Measurements from ENCODE around the gene KRT80. TPM values are rescaled to one million over a fixed set of nuclear protein-coding genes. Genes with fewer than 3 reads are reported as not detected.

Gene KRT80
- total RNA-seq, 4 donors from 2014 or later, result 0.34 to 1.6 TPM; not detected in 2

GRCh38 chr12:52141306-52141705 is 50.5 kb downstream of the KRT80 start:
- Histone ChIP-seq H3K4me1 (peaks cover 0 to 27% of the 10 kb centered on the region in 2 donors), H3K9me3 (no peaks in the 10 kb centered on the region), H3K27ac (no peak overlapping the region), H3K27me3 (no peaks in the 10 kb centered on the region), H3K36me3 (no peaks in the 10 kb centered on the region), H3K4me3 (replicated peaks in 1 of 3) (no peak overlapping the region)
- 88 to 93% methylated on average over 4 of the region's 4 CpGs for WGBS, 2 donors
- no peak for TF ChIP-seq POLR2A (IDR thresholded peaks at IDR 0.05)
- TF ChIP-seq, protein P1, sequence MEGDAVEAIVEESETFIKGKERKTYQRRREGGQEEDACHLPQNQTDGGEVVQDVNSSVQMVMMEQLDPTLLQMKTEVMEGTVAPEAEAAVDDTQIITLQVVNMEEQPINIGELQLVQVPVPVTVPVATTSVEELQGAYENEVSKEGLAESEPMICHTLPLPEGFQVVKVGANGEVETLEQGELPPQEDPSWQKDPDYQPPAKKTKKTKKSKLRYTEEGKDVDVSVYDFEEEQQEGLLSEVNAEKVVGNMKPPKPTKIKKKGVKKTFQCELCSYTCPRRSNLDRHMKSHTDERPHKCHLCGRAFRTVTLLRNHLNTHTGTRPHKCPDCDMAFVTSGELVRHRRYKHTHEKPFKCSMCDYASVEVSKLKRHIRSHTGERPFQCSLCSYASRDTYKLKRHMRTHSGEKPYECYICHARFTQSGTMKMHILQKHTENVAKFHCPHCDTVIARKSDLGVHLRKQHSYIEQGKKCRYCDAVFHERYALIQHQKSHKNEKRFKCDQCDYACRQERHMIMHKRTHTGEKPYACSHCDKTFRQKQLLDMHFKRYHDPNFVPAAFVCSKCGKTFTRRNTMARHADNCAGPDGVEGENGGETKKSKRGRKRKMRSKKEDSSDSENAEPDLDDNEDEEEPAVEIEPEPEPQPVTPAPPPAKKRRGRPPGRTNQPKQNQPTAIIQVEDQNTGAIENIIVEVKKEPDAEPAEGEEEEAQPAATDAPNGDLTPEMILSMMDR (IDR thresholded peaks at IDR 0.05), result no peak
- intact Hi-C loops (cut with DNase I), result loop anchor here (5.0 kb wide), 1 partner anchor 841 kb away; no protein-coding TSS in a partner anchor
- no peak for DNase-seq

DNA sequence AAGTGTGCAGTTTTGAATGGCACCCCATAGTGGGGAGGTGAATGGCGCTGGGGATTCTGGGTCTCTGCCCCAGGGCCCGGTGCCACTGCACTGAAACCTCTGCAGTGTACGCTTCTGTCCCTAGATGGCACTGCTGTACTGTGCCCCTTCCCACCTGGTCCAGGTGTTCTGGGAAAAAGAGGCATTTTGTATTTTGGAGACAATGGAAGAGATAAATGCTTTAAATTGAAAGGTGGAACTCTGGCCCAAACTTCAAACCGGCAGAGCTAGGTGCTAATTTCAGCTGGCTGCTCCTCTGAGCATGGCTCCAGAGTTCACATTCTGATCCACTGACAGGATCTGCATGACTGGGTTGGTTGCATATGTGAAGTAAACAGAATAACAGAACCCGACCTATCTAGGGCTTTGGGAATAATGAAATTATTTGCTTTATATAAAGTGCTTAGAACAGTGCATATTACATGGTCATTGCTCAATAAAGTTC is 52.2 kb downstream of the KRT80 start:
- peaks cover 0 to 18% of the 10 kb centered on the region in 2 donors for H3K4me1 ChIP-seq
- 13 to 19% methylated on average over 5 of the region's 5 CpGs for WGBS, 2 donors
- no peaks in the 10 kb centered on the region for H3K9me3 ChIP-seq
- H3K36me3 ChIP-seq, result no peaks in the 10 kb centered on the region
- no peak for TF ChIP-seq POLR2A (IDR thresholded peaks at IDR 0.05)
- TF ChIP-seq, protein P1 (IDR thresholded peaks at IDR 0.05), result peak in 5 of 6 experiments; percentile 43 to 90 (median 84)
- no peaks in the 10 kb centered on the region for H3K27me3 ChIP-seq
- intact Hi-C loops (cut with DNase I), result loop anchor here (5.0 kb wide), 1 partner anchor 843 kb away; no protein-coding TSS in a partner anchor
- H3K4me3 ChIP-seq (replicated peaks in 1 of 3), result no peak overlapping the region
- DNase-seq, result peak; percentile 70 to 76
- H3K27ac ChIP-seq, result no peak overlapping the region

DNA sequence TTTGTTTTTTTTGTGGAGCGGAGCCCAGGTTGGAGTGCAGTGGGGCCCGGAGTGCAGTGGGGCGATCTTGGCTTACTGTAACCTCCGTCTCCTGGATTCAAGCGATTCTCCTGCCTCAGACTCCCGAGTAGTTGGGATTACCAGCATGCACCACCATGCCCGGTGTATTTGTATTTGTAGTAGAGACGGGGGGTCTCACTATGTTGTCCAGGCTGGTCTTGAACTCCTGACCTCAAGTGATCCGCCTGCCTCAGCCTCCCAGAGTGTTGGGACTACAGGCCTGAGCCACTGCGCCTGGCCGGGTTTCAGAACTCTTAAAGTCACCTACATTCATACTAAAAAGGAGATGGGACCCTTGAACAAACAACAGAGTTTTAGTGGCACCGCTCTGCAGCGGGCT is 52.7 kb downstream of the KRT80 start:
- no peaks in the 10 kb centered on the region for H3K27me3 ChIP-seq
- no peak for TF ChIP-seq POLR2A (IDR thresholded peaks at IDR 0.05)
- TF ChIP-seq, protein P1 (IDR thresholded peaks at IDR 0.05), result no peak
- H3K4me1 ChIP-seq, result peaks cover 0 to 15% of the 10 kb centered on the region in 2 donors
- WGBS, 2 donors, result 71 to 79% methylated on average over 13 of the region's 13 CpGs
- DNase-seq, result no peak
- intact Hi-C loops (cut with DNase I), result no loop called here
- no peak overlapping the region for H3K4me3 ChIP-seq (replicated peaks in 1 of 3)
- H3K9me3 ChIP-seq, result no peaks in the 10 kb centered on the region
- H3K27ac ChIP-seq, result no peak overlapping the region
- no peaks in the 10 kb centered on the region for H3K36me3 ChIP-seq

- 74 to 84% methylated on average over 3 to 5 of the region's 5 CpGs for WGBS, 2 donors
- TF ChIP-seq POLR2A (IDR thresholded peaks at IDR 0.05), result no peak
- TF ChIP-seq, protein P1 (IDR thresholded peaks at IDR 0.05), result no peak
- no peaks in the 10 kb centered on the region for H3K9me3 ChIP-seq
- intact Hi-C loops (cut with DNase I), result no loop called here
- no peak overlapping the region for H3K4me3 ChIP-seq (replicated peaks in 1 of 3)
- no peak for DNase-seq
- peaks cover 0 to 3% of the 10 kb centered on the region in 2 donors for H3K4me1 ChIP-seq
- H3K36me3 ChIP-seq, result no peaks in the 10 kb centered on the region
- no peaks in the 10 kb centered on the region for H3K27me3 ChIP-seq
- H3K27ac ChIP-seq, result no peak overlapping the region
Observed at GRCh38 chr12:52137746-52138145, 54.1 kb downstream of the KRT80 start.

DNA sequence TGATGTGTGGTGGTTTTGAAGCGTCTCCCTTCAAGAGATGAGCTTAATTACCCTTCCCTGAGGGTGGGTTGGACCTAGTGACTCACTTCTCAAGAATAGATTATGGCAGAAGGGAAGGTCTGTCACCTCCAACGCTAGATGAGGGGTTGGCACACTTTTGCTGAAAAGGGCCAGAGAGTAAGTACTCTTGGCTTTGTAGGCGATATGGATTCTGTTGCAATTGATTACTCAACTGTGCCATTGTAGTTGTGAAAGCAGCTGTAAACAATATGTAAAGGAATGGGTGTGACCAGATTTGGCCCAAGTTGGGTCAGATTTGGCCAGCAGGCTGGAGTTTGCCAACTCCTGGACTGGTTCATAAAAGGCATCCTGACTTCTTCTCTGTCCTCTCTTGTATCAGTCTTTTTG is 59.1 kb downstream of the KRT80 start:
- Histone ChIP-seq H3K36me3 (no peaks in the 10 kb centered on the region), H3K9me3 (no peaks in the 10 kb centered on the region), H3K27ac (no peak overlapping the region), H3K4me1 (no peaks in the 10 kb centered on the region), H3K4me3 (replicated peaks in 1 of 3) (no peak overlapping the region), H3K27me3 (no peaks in the 10 kb centered on the region)
- DNase-seq, result no peak
- WGBS, 2 donors, result 80 to 83% methylated on average over 3 of the region's 3 CpGs
- TF ChIP-seq POLR2A (IDR thresholded peaks at IDR 0.05), result no peak
- TF ChIP-seq, protein P1 (IDR thresholded peaks at IDR 0.05), result no peak
- intact Hi-C loops (cut with DNase I), result no loop called here
